Measurements from ENCODE around the gene NHSL2.

GRCh38 chrX:71930298-71930697 lies 19.7 kb downstream of the NHSL2 start:
- TF ChIP-seq CTCF (IDR thresholded peaks at IDR 0.05) (no peak), POLR2A (IDR thresholded peaks at IDR 0.05) (no peak)

All from body of pancreas (tissue), 4 donors.